Neural progenitor cell (in vitro differentiated cells): Measurements from ENCODE around the gene AFF3. TPM values are rescaled to one million over a fixed set of nuclear protein-coding genes. Genes with fewer than 3 reads are reported as not detected.

Experiments used
- DNase-seq: peaks from one replicate; pipeline ENCODE4 v3.0.0-alpha.2; 2016; ENCODE audit warnings: low spot score
- H2AFZ ChIP-seq: fragments of 200-600 bp; sonication (generic); replicated peaks from 2 replicates; pipeline ENCODE4 v1.6.1; 2016; ENCODE audit warnings: antibody characterized with exemption
- H3F3A ChIP-seq: fragments of 200-600 bp; sonication (generic); 2 replicates; pipeline ENCODE4 v1.6.1; 2016; ENCODE audit warnings: antibody characterized with exemption, low read depth
- H3K27ac ChIP-seq: fragments of 200-600 bp; sonication (generic); 2 replicates; pipeline ENCODE4 v1.5.1; 2016; ENCODE audit warnings: mild to moderate bottlenecking
- H3K27me3 ChIP-seq: fragments of 200-600 bp; sonication (generic); 2 replicates; pipeline ENCODE4 v1.6.1; 2016; ENCODE audit warnings: mild to moderate bottlenecking, moderate library complexity
- H3K36me3 ChIP-seq: fragments of 200-600 bp; sonication (generic); 2 replicates; pipeline ENCODE4 v1.5.1; 2016
- H3K4me1 ChIP-seq: fragments of 200-600 bp; sonication (generic); 2 replicates; pipeline ENCODE4 v1.6.1; 2016; ENCODE audit warnings: mixed run types
- H3K4me2 ChIP-seq: fragments of 200-600 bp; sonication (generic); 2 replicates; pipeline ENCODE4 v1.6.1; 2016
- H3K4me3 ChIP-seq: fragments of 200-600 bp; sonication (generic); 2 replicates; pipeline ENCODE4 v1.5.1; 2016
- H3K79me2 ChIP-seq: fragments of 200-600 bp; sonication (generic); 2 replicates; pipeline ENCODE4 v1.6.1; 2016; ENCODE audit warnings: low read depth
- H3K9ac ChIP-seq: fragments of 200-600 bp; sonication (generic); 2 replicates; pipeline ENCODE4 v1.6.1; 2016
- H3K9me3 ChIP-seq: fragments of 200-600 bp; sonication (generic); 2 replicates; pipeline ENCODE4 v1.5.1; 2016; ENCODE audit warnings: low read depth
- H4K20me1 ChIP-seq: fragments of 200-600 bp; sonication (generic); 2 replicates; pipeline ENCODE4 v1.6.1; 2016; ENCODE audit warnings: low read depth
- H3K27ac Mint-ChIP-seq: 3 replicates; pipeline ENCODE4 v1.8.0; 2021; ENCODE audit warnings: mixed read lengths
- H3K27me3 Mint-ChIP-seq: 2 replicates; pipeline ENCODE4 v1.8.0; 2022; ENCODE audit warnings: low read depth, mild to moderate bottlenecking, inconsistent platforms, moderate library complexity, mixed read lengths; ENCODE audit not compliant: insufficient read depth
- H3K36me3 Mint-ChIP-seq: 3 replicates; pipeline ENCODE4 v1.8.0; 2021; ENCODE audit warnings: mixed read lengths
- H3K4me1 Mint-ChIP-seq: 3 replicates; pipeline ENCODE4 v1.8.0; 2021; ENCODE audit warnings: mixed read lengths
- H3K4me3 Mint-ChIP-seq: 3 replicates; pipeline ENCODE4 v1.8.0; 2021; ENCODE audit warnings: mild to moderate bottlenecking, moderate library complexity, mixed read lengths
- H3K9me3 Mint-ChIP-seq: 3 replicates; pipeline ENCODE4 v1.8.0; 2020; ENCODE audit warnings: mixed read lengths
- EZH2 ChIP-seq: fragments of 200-600 bp; sonication (generic); IDR thresholded peaks from 2 replicates; pipeline ENCODE4 v1.6.1; 2017; ENCODE audit warnings: antibody characterized with exemption, mild to moderate bottlenecking, moderate library complexity
- EZH2phosphoT487 ChIP-seq: fragments of 200-600 bp; sonication (generic); IDR thresholded peaks from 2 replicates; pipeline ENCODE4 v1.6.1; 2017; ENCODE audit warnings: antibody characterized with exemption
- total RNA-seq: library from RNA; depleted of rRNA; stranded (reverse); fragments of >200 nt; gene quantifications from 2 replicates; pipeline ENCODE4 v1.2.3, GENCODE V29; 2015; ENCODE audit warnings: low replicate concordance
- TF ChIP-seq, protein P1 (sequence below): fragments of 200-600 bp; sonication (generic); IDR thresholded peaks from 2 replicates; pipeline ENCODE4 v1.5.1; 2017; ENCODE audit warnings: antibody characterized with exemption, mild to moderate bottlenecking

AFF3 gene
- total RNA-seq, 1 donor from 2014 or later, result 0.26 TPM

DNA sequence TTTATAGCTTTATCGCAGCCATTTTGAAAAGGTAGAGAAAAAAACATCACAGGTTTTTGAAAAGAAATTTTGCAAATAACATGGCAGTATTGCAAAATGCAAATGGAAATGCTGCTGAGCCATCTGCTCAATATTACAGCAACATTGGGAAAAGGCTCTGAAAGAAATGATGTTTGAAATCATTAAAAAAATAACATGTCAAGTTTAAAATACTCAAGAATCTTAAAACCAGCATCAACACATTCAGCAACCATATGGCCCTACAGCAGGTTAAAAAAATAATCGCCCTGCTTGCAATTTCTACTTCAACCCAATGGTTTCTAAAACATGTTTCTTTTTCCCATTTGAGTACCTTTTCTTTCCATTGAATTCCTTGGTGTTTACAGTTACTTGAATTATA, 289.4 kb downstream of the AFF3 start:
- Histone ChIP-seq H4K20me1 (no peaks in the 10 kb centered on the region), H2AFZ (no peak overlapping the region), H3K27me3 (no peaks in the 10 kb centered on the region), H3K9me3 (no peaks in the 10 kb centered on the region), H3K79me2 (no peaks in the 10 kb centered on the region), H3K9ac (no peak overlapping the region), H3K4me3 (no peak overlapping the region), H3F3A (no peaks in the 10 kb centered on the region), H3K4me2 (no peak overlapping the region), H3K4me1 (no peaks in the 10 kb centered on the region), H3K27ac (no peak overlapping the region), H3K36me3 (no peaks in the 10 kb centered on the region)
- Mint-ChIP-seq H3K27ac (no peak overlapping the region), H3K36me3 (no peaks in the 10 kb centered on the region), H3K27me3 (no peaks in the 10 kb centered on the region), H3K9me3 (peaks cover 2% of the 10 kb centered on the region), H3K4me1 (peaks cover 6% of the 10 kb centered on the region), H3K4me3 (no peak overlapping the region)
- no peak for DNase-seq
- no peak for TF ChIP-seq EZH2
- TF ChIP-seq, protein P1, sequence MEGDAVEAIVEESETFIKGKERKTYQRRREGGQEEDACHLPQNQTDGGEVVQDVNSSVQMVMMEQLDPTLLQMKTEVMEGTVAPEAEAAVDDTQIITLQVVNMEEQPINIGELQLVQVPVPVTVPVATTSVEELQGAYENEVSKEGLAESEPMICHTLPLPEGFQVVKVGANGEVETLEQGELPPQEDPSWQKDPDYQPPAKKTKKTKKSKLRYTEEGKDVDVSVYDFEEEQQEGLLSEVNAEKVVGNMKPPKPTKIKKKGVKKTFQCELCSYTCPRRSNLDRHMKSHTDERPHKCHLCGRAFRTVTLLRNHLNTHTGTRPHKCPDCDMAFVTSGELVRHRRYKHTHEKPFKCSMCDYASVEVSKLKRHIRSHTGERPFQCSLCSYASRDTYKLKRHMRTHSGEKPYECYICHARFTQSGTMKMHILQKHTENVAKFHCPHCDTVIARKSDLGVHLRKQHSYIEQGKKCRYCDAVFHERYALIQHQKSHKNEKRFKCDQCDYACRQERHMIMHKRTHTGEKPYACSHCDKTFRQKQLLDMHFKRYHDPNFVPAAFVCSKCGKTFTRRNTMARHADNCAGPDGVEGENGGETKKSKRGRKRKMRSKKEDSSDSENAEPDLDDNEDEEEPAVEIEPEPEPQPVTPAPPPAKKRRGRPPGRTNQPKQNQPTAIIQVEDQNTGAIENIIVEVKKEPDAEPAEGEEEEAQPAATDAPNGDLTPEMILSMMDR, result no peak
- no peak for TF ChIP-seq EZH2phosphoT487

DNA sequence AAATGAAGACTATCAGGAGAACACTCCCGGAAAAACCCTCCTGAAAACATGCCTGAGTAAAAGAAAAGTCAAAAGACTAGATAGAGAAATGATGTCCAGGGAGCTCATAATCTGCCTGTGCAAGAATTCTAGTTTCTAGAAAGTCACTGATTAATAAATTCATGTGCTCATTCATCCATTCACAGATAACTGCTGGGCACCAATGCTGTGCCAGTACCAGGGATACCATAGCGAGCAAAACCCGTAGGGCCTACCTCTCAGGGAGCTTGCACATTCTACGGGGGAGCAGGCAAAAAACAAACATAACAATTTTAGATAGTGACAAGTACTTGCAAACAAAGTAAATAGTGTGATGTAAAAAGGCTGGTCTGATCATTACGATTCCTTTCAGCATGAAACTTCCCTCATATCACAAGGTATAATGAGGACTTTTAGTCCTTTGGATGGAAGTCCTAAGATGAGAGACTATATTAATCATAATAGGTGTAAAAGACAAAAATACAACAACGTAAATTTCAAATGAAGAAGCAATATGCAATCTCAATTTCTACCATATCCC, 289.9 kb downstream of the AFF3 start:
- H3K4me3 ChIP-seq, result no peak overlapping the region
- no peak overlapping the region for H3K4me3 Mint-ChIP-seq
- TF ChIP-seq EZH2phosphoT487, result no peak
- no peak for TF ChIP-seq EZH2

DNA sequence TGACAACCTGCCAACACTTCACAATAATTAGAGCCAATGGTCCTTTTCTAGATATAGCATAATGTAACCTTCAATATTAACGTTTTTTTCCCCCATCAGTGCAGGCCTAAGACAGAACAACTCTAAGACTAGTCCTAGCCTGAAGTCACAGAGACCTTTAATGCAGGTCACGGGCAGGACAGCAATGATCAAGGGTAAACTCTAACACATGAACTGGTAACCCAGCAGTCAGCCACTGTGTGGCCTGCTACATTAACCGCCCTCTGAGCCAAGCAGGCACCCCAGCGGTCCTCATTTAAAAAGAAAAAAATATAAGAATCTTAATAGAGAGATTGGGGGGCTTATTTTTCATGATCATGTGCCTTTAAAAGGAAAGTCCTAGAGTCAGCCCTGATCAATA, 290.6 kb downstream of the AFF3 start:
- no peaks in the 10 kb centered on the region for H3K36me3 Mint-ChIP-seq
- H3K4me3 Mint-ChIP-seq, result no peak overlapping the region
- no peak for DNase-seq
- peaks cover 6% of the 10 kb centered on the region for H3K4me1 Mint-ChIP-seq
- Histone ChIP-seq H3K27ac (no peak overlapping the region), H3K9ac (no peak overlapping the region), H3K4me1 (no peaks in the 10 kb centered on the region), H3K4me2 (no peak overlapping the region), H3K9me3 (no peaks in the 10 kb centered on the region), H2AFZ (no peak overlapping the region), H3K36me3 (no peaks in the 10 kb centered on the region), H4K20me1 (no peaks in the 10 kb centered on the region), H3K79me2 (no peaks in the 10 kb centered on the region), H3K4me3 (no peak overlapping the region), H3K27me3 (no peaks in the 10 kb centered on the region), H3F3A (no peaks in the 10 kb centered on the region)
- H3K27ac Mint-ChIP-seq, result no peak overlapping the region
- no peaks in the 10 kb centered on the region for H3K27me3 Mint-ChIP-seq
- TF ChIP-seq EZH2phosphoT487, result no peak
- TF ChIP-seq, protein P1, result no peak
- TF ChIP-seq EZH2, result no peak
- peaks cover 2% of the 10 kb centered on the region for H3K9me3 Mint-ChIP-seq

More for the DNA sequence above, 289.9 kb downstream of the AFF3 start:
- H3K27ac Mint-ChIP-seq, result no peak overlapping the region
- peaks cover 2% of the 10 kb centered on the region for H3K9me3 Mint-ChIP-seq
- DNase-seq, result no peak
- no peaks in the 10 kb centered on the region for H3K27me3 Mint-ChIP-seq
- Histone ChIP-seq H3K4me2 (no peak overlapping the region), H3F3A (no peaks in the 10 kb centered on the region), H3K4me1 (no peaks in the 10 kb centered on the region), H3K36me3 (no peaks in the 10 kb centered on the region), H3K79me2 (no peaks in the 10 kb centered on the region), H3K27ac (no peak overlapping the region), H3K27me3 (no peaks in the 10 kb centered on the region), H4K20me1 (no peaks in the 10 kb centered on the region), H3K9me3 (no peaks in the 10 kb centered on the region), H2AFZ (no peak overlapping the region), H3K9ac (no peak overlapping the region)
- peaks cover 6% of the 10 kb centered on the region for H3K4me1 Mint-ChIP-seq
- no peaks in the 10 kb centered on the region for H3K36me3 Mint-ChIP-seq

DNA sequence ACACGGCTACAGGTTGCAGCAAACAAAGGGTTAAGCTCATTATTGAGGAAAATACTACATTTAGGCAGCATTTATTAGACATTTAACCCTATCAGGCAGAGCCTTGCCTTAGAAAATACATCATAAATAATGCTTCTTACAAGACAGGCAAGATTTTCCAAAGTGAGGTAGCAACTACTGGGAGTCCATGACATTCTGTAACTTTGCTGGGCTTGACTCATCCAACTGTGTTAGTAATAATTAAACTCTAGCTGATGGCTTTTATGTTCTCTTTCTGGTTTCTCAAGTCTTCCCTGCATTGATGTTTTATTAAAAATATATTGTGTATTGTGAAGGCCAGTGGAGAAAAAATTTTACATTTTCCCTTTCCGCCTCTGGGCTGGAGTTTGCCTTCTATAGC, 291.3 kb downstream of the AFF3 start:
- no peak overlapping the region for H3K4me3 Mint-ChIP-seq
- no peaks in the 10 kb centered on the region for H3K36me3 Mint-ChIP-seq
- no peaks in the 10 kb centered on the region for H3K27me3 Mint-ChIP-seq
- no peak overlapping the region for H3K27ac Mint-ChIP-seq
- DNase-seq, result no peak
- Histone ChIP-seq H3K9me3 (no peaks in the 10 kb centered on the region), H3K27me3 (no peaks in the 10 kb centered on the region), H4K20me1 (no peaks in the 10 kb centered on the region), H3K4me2 (no peak overlapping the region), H3K9ac (no peak overlapping the region), H3K36me3 (no peaks in the 10 kb centered on the region), H3K4me1 (no peaks in the 10 kb centered on the region), H3K4me3 (no peak overlapping the region), H3K27ac (no peak overlapping the region), H3K79me2 (no peaks in the 10 kb centered on the region), H2AFZ (no peak overlapping the region), H3F3A (no peaks in the 10 kb centered on the region)
- H3K4me1 Mint-ChIP-seq, result peaks cover 6% of the 10 kb centered on the region
- H3K9me3 Mint-ChIP-seq, result peaks cover 2% of the 10 kb centered on the region
- TF ChIP-seq EZH2 (no peak), EZH2phosphoT487 (no peak)
- TF ChIP-seq, protein P1, result no peak
